ENCODE measurements around the gene ABITRAM. TPM values are rescaled to one million over a fixed set of nuclear protein-coding genes. Genes with fewer than 3 reads are reported as not detected.

ABITRAM gene
- total RNA-seq, 1 experiment from 2014 or later, result 23.6 TPM

DNA sequence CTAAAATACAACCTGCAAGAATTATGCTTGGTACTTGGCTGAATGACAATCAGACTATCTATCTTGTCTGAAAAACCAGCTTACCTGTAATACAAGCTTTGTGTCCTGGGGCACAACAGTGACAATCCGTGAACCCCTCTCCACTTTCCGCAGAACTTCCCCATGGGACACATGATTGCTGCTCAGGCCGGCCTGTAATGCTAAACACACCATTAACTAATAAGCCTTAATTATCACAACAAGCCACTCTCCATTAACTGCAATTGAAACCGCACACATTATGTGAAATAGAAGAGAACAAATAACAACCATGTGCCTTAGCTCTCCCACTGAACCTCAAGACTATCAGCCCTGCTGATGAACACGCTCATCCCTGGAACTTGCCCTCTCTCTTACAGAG, 34.0 kb upstream of the ABITRAM start:
- no peaks in the 10 kb centered on the region for H3K9me2 ChIP-seq (ENCODE audit: insufficient read depth)
- H3K4me1 ChIP-seq (replicated peaks; ENCODE audit: insufficient read depth), result no peaks in the 10 kb centered on the region
- H3K36me3 ChIP-seq (ENCODE audit: low read depth), result peaks cover 24% of the 10 kb centered on the region
- H3K79me2 ChIP-seq (ENCODE audit: low read depth), result no peaks in the 10 kb centered on the region
- no peaks in the 10 kb centered on the region for H3F3A ChIP-seq (ENCODE audit: insufficient read depth, low read depth)
- no peak for TF ChIP-seq EZH2 (IDR thresholded peaks at IDR 0.05; ENCODE audit: low read depth)
- intact Hi-C loops (cut with micrococcal nuclease; ENCODE audit: unreplicated experiment), result no loop called here
- no peaks in the 10 kb centered on the region for H3K9me3 ChIP-seq (ENCODE audit: insufficient read depth, low read depth)
- ChIA-PET POLR2A (ENCODE audit: unreplicated experiment) (interaction anchor here (0.7 kb wide), 1 partner anchor 12 kb away, joined by 3 read pairs; no protein-coding TSS in a partner anchor), CTCF (interaction anchor here (0.7 kb wide), 1 partner anchor 444 kb away, joined by 3 read pairs; no protein-coding TSS in a partner anchor)
- H3K4me3 ChIP-seq, result no peak overlapping the region
- no peak overlapping the region for H3K4me2 ChIP-seq
- no peak for DNase-seq
- no peak overlapping the region for H2AFZ ChIP-seq
- BruUV-seq (replicated peaks), result no TSS peak
- H3K27ac ChIP-seq, result no peak overlapping the region
- H4K20me1 ChIP-seq (ENCODE audit: insufficient read depth), result no peaks in the 10 kb centered on the region
- H3K27me3 ChIP-seq (ENCODE audit: insufficient read depth, low read depth), result no peaks in the 10 kb centered on the region

GRCh38 chr9:108903420-108904103, 30.6 kb upstream of the ABITRAM start:
- POLR2A ChIA-PET (ENCODE audit: unreplicated experiment), result no interaction called here
- no peak overlapping the region for H3K27ac ChIP-seq
- H3K36me3 ChIP-seq (ENCODE audit: low read depth), result peaks cover 26% of the 10 kb centered on the region
- CTCF ChIA-PET, result no interaction called here
- H3K4me1 ChIP-seq (replicated peaks; ENCODE audit: insufficient read depth), result no peaks in the 10 kb centered on the region
- H2AFZ ChIP-seq, result no peak overlapping the region
- DNase-seq, result no peak
- H3K4me2 ChIP-seq, result no peak overlapping the region
- no peaks in the 10 kb centered on the region for H3K79me2 ChIP-seq (ENCODE audit: low read depth)
- H3F3A ChIP-seq (ENCODE audit: insufficient read depth, low read depth), result no peaks in the 10 kb centered on the region
- no peaks in the 10 kb centered on the region for H3K27me3 ChIP-seq (ENCODE audit: insufficient read depth, low read depth)
- H3K4me3 ChIP-seq, result no peak overlapping the region
- intact Hi-C loops (cut with micrococcal nuclease; ENCODE audit: unreplicated experiment), result no loop called here
- TF ChIP-seq EZH2 (IDR thresholded peaks at IDR 0.05; ENCODE audit: low read depth), result no peak
- no peak for TF ChIP-seq CTCF (conservative IDR thresholded peaks at IDR 0.05)
- H4K20me1 ChIP-seq (ENCODE audit: insufficient read depth), result no peaks in the 10 kb centered on the region
- H3K9me2 ChIP-seq (ENCODE audit: insufficient read depth), result no peaks in the 10 kb centered on the region
- BruUV-seq (replicated peaks), result no TSS peak
- no peaks in the 10 kb centered on the region for H3K9me3 ChIP-seq (ENCODE audit: insufficient read depth, low read depth)

DNA sequence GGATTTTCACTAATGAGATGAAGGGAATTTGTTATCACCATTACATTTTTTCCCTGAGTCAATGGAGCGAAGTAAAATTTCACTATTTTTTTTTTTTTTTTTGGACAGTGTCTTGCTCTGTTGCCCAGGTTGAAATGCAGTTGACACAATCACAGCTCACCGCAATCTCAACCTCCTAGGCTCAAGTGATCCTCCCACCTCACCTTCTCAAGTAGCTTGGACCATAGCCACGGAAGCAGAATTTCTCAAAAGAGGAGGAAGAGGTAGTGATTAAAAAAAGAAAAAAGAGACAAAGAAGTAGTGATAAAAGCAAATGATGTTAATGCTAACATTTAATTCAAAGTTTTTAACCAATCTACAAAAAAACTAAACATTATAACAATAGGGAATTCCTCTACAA, 30.0 kb upstream of the ABITRAM start:
- Histone ChIP-seq H3K36me3 (ENCODE audit: low read depth) (peaks cover 26% of the 10 kb centered on the region), H3F3A (ENCODE audit: insufficient read depth, low read depth) (no peaks in the 10 kb centered on the region), H3K4me2 (no peak overlapping the region), H3K4me3 (no peak overlapping the region), H2AFZ (no peak overlapping the region), H3K9me3 (ENCODE audit: insufficient read depth, low read depth) (no peaks in the 10 kb centered on the region), H3K27me3 (ENCODE audit: insufficient read depth, low read depth) (no peaks in the 10 kb centered on the region), H3K27ac (no peak overlapping the region), H4K20me1 (ENCODE audit: insufficient read depth) (no peaks in the 10 kb centered on the region), H3K79me2 (ENCODE audit: low read depth) (no peaks in the 10 kb centered on the region), H3K4me1 (replicated peaks; ENCODE audit: insufficient read depth) (no peaks in the 10 kb centered on the region), H3K9me2 (ENCODE audit: insufficient read depth) (no peaks in the 10 kb centered on the region)
- BruUV-seq (replicated peaks), result no TSS peak
- intact Hi-C loops (cut with micrococcal nuclease; ENCODE audit: unreplicated experiment), result no loop called here
- no peak for DNase-seq
- ChIA-PET CTCF (no interaction called here), POLR2A (ENCODE audit: unreplicated experiment) (no interaction called here)
- TF ChIP-seq CTCF (conservative IDR thresholded peaks at IDR 0.05), result no peak
- no peak for TF ChIP-seq EZH2 (IDR thresholded peaks at IDR 0.05; ENCODE audit: low read depth)

DNA sequence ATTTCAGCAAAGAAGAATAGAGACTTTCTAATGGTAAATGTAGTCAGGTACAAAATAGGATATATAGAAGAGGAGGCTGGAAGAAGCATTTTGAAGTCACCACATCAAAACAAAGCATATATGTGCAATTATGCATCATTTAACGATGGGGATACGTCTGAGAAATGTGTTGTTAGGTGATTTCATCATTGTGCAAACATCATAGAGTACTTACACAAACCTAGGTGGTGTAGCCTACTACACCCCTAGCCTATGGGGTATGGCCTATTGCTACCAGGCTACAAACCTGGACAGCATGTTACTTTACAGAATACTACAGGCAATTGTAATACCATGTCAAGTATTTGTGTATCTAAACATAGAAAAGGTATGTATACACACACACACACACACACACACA, 28.7 kb upstream of the ABITRAM start:
- H3K27ac ChIP-seq, result no peak overlapping the region
- no peaks in the 10 kb centered on the region for H3K9me3 ChIP-seq (ENCODE audit: insufficient read depth, low read depth)
- H3K4me3 ChIP-seq, result no peak overlapping the region
- H3K79me2 ChIP-seq (ENCODE audit: low read depth), result no peaks in the 10 kb centered on the region
- H3K9me2 ChIP-seq (ENCODE audit: insufficient read depth), result no peaks in the 10 kb centered on the region
- intact Hi-C loops (cut with micrococcal nuclease; ENCODE audit: unreplicated experiment), result no loop called here
- no peaks in the 10 kb centered on the region for H4K20me1 ChIP-seq (ENCODE audit: insufficient read depth)
- TF ChIP-seq EZH2 (IDR thresholded peaks at IDR 0.05; ENCODE audit: low read depth), result no peak
- no peak for TF ChIP-seq CTCF (conservative IDR thresholded peaks at IDR 0.05)
- no peak overlapping the region for H2AFZ ChIP-seq
- no peak overlapping the region for H3K4me2 ChIP-seq
- no peaks in the 10 kb centered on the region for H3K4me1 ChIP-seq (replicated peaks; ENCODE audit: insufficient read depth)
- CTCF ChIA-PET, result no interaction called here
- DNase-seq, result no peak
- no peaks in the 10 kb centered on the region for H3K27me3 ChIP-seq (ENCODE audit: insufficient read depth, low read depth)
- H3F3A ChIP-seq (ENCODE audit: insufficient read depth, low read depth), result no peaks in the 10 kb centered on the region
- peaks cover 18% of the 10 kb centered on the region for H3K36me3 ChIP-seq (ENCODE audit: low read depth)
- no TSS peak for BruUV-seq (replicated peaks)
- POLR2A ChIA-PET (ENCODE audit: unreplicated experiment), result no interaction called here

All from PC-9 (cell line).